SIG-M5 treated with dmso at 0.1 percent for 504 hours (cell line): ENCODE data around the gene F11R.
A peak's percentile ranks its signal among the peaks of the same experiment; 100 is the strongest.
"Not testable (repeated sequence)": the region's sequence is repeated elsewhere in the genome, so short reads cannot be mapped to it uniquely, and the experiment has no call there.

Experiments
- DNase-seq: peaks from one replicate; lab custom pipeline; 2025; ENCODE audit not compliant: unreplicated experiment; lab: John Stamatoyannopoulos, UW

The F11R gene

DNA sequence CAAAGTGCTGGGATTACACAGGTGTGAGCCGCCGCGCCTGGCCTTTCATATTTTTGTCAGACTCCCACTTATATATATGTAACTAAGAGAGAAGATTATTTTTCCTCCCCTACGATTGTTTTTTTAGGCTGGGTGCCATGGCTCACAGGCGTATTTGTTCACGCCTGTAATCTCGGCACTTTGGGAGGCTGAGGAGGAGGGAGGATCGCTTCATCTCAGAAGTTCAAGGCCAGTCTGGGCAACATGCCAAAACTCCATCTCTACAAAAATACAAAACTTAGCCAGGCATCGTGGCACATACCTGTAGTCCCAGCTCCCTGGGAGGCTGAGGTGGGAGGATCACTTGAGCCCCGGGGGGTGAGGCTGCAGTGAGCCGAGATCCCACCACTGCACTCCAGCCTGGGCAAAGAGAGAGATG is 42.4 kb downstream of the F11R start:
- no peak for DNase-seq

DNA sequence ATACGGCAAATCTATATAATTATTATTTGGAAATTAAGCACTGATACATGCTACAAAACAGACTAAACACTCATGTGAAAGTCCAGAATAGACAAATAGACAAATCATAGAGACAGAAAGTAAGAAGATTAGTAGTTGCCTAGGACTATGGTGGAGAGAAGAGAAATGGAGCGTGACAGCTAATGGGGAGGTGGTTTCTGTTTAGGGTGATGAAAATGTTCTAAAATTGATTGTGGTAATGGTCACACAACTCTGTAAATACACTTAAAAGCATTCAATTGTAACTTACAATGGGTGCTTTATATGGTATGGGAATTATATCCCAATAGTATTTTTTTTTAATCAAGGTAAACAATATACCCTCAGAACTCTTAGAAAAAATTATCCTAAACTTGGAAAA is 45.9 kb downstream of the F11R start:
- no peak for DNase-seq

DNA sequence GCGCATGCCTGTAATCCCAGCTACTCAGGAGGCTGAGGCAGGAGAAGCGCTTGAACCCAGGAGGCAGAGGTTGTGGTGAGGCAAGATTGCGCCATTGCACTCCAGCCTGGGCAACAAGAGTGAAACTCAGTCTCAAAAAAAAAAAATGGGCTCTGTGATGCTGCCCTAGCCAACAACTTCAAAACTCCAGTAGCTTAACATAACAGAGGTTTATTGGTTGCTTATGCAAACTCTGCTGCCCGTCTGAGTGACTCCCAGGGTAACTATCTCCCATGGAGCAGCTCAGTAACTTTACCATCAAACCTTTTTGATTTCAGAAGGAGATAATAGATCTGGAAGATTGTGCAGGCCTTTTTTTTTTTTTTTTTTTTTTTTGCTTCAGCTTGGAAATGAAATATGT is 47.5 kb downstream of the F11R start:
- peak; percentile 23 for DNase-seq

DNA sequence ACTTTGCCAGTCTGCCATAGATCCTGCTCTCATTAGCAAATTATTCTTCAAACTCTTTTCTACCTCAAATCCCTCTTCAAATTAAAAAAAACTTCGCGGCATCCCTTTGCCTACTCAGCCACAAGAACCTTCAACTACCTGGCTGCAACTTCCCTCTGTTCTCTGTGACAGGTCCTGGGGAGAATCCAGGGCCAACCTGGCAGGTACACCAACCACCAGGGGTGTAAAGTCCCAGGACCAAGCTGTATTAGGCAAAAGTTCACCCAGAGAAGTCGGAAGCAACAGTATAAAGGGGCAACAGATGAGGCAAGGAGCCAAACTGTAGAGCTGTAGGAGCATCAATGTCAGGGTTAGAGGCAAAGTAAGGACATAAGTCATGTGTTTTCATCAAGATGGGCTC is 48.0 kb downstream of the F11R start:
- DNase-seq: no peak

DNA sequence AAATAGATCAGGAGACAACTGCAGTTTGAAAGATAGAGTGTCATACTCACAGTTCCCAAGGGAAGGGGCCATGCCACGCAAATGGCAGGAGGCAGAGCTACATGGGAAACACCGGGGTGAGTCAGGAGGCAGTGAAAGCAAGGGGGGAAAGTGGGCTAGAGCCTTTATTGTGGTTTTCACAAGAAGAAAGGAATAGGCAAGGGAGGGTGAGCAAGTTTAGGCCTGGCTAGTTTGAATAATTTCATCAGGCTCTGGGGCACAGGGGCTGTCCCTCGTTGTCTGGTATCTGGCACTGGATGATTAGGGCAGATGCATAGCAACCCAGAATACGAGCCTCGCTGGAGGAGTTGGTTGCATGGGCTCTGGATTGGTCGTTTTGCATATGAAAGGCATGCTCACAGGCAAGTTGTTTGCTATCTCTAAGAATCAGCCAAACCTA is 49.3 kb downstream of the F11R start:
- DNase-seq: no peak

DNA sequence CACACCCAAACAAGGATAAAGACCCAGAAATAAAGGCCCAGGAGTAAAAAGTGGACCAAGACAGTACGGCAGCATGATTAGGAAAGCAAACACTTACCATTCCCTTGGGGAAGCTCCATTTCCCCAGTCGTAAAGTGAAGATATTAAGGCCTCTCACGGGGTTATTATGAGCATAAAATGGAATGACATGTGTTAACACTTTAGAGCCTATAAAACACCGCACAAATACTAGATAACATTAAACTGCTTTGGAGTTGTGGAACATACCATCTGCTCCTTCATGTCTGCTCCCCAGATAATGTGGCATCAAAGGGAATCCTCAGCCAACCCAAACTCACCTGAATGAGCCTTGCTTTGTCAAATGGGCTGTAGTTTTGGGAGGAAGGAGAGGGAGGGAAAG is 57.4 kb downstream of the F11R start:
- no peak for DNase-seq

DNA sequence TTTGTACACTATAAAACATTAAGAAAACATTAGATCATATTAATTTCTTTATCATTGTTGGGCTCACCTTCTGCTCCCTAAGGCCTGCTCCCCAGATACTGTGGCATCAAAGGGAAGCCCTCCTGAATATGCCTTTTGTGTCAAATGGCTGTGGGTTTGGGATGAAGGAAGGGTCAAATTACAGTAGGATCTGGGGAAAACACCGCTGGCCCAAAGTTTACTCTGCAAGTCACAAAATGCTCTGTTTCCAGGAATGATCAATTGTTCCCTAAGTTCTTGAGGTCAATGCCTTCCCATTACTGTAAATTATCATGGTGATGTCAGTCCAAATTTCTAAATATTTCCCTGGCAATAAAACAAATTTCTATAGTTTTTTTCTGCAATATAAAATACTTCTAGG is 59.5 kb downstream of the F11R start:
- DNase-seq: no peak

DNA sequence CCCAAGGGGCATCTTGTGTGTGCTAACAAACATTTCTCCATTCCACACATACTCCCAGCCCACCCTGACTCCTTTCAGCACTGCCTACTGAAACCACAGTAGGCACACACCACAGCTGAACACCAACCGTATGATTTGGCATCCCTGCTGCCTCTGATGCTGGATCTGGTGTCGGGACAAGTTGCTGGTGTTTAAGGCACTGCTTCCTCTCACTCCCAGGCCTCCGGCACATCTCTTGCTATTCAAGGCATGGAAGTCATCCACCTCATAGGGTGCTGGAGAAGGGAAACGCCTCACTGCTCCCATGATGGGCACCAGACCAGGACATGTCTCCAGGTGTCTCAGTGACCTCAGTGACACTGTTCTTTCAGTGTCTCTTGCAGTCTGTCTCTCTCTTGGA is 64.0 kb downstream of the F11R start:
- DNase-seq: no peak

DNA sequence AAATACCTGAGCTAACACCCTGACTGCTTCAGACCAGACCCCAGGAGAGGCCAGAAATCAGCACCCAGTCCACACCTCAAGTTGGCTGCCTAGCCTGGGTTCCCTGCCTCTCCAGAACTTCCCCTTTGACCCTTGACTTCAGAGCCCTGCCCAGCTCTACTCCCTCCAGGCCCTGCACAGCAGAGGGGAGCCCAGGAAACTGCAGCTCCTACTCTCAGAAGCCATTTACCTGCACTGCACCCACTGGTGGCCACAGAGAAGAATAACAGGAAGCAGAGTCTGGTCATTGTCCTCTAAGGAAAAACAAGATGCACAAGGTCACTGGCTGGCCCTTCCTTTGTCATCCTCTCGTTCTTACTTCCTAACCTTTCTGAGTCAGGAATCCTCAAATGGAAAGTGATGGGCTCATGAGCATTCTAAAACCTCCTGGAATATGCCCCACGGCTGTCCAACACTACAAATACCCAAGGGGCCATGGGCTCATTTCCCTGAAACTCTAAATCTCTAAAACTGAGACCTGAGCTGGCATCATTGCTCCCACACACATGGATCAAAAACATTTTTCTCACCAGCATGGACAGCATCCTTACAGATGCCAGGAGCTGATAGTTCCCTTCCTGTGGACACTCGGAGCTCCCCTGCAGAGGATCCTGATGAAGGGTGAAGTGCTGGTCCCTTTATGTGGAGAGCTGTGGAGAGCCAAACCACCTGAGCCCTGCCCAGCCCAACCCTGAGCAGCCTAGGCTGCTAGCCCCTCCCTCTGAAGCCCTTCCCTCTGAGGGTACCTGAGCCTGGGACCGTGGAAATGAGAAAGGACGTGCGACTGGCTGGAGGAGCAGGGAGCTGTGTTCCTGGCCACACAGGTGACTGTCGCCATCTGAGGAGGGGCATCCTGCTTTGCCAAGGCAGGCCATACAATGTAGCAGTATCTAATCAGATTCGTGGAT is 66.5 kb downstream of the F11R start, which contains the start of gene ITLN2:
ITLN2 (minus strand) TSS at position 652 of the 947 bp plus-strand sequence; CDS start at position 584, 68 bp downstream.
- DNase-seq: peak; percentile 69

DNA sequence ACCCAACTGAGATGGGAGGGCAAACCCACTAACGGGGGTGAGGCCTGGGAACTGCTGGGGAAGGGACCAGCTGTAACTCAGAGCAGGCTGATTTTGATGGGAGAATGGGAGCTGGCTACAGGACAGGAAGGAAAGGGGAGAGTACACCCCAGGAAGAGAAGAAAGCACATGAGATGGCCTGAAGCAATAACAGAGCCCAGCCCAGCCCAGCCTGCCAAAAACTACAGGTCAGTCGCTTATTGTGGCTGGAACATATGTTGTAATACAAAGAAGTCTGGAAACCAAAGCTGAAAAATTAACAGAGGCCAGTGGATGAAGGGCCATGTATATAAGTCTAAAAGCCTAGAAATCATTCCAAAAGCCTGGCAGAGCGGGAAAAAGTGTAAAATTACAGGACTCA is 67.9 kb downstream of the F11R start:
- DNase-seq: no peak

DNA sequence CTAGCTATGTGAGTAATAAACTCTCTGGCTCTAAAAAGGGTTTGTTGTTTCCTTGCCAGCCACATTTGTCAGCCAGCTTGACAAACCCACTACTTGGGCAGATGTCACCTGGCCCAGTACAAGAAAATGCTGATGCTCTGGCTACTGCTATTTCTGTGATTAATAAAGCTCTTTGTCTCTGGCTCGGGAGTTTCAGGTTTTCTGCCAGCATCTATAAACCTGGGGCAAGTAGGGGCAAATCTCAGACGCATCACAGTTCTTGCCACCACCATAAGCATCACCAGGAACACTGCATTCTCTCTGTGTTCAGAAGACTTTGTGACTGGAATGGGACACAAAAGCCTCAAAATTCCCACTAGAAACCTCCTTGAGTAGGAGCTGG is 68.8 kb downstream of the F11R start:
- DNase-seq: no peak

DNA sequence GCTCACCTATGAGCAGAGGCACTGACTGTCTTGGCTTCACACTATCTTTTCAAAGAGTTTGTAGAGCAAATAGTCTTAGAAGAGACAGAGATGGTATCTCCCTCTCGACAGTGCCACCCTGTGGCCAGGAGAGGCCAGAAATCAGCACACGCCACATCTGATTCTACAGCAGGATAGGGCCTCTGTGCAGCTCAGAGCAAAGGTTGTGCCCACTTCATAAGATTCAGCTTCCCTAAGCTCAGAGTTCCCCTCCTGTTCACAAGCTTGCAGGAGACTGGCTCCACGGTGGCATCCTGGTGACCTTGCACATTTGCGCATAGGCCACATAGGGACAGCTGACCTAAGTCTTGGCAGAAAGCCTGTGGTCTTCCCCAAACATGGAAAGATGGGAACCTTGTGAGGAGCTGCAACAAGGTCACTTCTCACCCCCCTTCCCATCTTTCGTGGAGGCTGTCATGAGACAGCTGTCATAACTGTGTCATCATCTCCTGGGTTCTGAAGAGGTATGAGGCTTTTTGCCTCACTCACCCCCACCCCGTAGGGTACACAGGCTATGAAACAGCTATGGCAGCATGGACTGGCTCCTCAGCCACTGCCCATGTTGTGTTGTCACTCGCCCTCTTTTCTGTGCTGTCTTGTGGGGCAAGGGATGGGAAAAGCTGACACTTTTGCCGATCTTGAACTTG is 69.4 kb downstream of the F11R start:
- DNase-seq: peak; percentile 71

DNA sequence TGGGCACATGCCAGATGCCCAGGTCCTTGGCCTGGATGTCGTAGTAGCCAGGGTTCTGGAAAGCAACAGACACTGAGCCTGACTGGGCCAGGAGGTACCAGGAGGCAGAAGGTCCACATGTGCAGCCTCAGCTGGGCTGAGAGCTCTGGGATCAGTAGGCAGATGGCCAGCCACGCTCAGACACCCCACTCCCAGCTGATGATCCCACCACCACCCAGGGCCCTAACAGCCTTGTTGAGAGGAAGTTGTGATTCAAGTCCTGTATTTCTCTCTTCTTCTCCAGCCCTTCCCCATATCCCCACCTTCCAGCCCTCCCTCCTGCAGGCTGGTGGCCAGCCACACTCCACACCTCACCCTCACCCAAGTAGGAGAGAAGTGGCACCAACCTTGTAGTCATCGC is 70.3 kb downstream of the F11R start:
- no peak for DNase-seq

DNA sequence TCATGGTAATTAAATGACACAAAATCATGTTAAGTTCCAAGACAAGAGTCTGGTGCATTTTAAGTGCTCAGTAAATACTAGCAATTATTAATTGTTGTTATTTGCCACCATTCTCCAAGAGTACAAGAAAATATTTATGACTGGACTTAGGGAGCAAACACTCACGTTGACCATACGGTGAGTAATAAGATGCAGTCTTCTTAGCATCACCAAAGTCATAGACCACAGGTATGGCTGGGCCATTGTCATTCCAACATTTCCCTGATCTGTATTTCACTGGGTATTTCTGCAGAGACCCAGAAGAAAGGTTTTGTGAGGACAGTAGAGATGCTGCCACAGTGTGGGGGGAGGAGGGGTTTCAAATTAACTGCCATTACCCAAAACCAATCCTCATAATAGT is 71.1 kb downstream of the F11R start:
- no peak for DNase-seq

DNA sequence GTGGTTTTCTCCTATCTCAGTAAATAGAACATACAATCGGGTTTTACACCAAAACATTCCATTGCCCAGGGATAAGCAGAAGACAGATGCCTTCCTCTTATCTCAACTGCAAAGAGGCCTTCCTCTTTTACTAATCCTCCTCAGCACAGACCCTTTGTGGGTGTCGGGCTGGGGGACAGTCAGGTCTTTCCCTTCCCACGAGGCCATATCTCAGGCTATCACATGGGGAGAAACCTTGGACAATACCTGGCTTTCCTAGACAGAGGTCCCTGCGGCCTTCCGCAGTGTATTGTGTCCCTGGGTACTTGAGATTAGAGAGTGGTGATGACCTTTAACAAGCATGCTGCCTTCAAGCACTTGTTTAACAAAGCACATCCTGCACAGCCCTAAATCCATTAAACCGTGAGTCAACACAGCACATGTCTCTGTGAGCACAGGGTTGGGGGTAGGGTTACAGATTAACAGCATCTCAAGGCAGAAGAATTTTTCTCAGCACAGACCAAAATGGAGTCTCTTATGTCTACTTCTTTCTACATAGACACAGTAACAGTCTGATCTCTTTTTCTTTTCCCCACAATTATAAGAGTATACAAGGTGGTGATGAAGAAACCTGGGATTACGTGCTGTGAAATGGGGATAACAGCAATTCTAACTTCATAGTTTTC is 71.6 kb downstream of the F11R start:
- DNase-seq: not testable (repeated sequence)

DNA sequence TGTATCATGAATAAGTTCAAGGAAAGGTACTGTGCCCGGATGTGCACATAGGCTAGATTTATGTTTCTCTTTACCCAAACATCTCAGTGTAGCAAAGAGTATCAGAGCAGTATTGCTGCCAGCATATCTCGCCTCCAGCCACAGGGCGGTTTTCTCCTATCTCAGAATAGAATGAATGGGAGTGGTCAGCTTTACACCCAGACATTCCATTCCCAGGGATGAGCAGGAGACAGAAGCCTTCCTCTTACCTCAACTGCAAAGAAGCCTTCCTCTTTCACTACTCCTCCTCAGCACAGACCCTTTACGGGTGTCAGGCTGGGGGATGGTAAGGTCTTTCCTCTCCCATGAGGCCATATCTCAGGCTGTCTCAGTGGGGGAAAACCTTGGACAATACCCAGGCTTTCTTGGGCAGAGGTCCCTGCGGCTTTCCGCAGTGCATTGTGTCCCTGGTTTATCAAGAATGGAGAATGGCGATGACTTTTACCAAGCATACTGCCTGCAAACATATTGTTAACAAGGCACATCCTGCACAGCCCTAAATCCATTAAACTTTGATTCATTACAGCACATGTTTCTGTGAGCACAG is 73.7 kb downstream of the F11R start:
- DNase-seq: not testable (repeated sequence)

DNA sequence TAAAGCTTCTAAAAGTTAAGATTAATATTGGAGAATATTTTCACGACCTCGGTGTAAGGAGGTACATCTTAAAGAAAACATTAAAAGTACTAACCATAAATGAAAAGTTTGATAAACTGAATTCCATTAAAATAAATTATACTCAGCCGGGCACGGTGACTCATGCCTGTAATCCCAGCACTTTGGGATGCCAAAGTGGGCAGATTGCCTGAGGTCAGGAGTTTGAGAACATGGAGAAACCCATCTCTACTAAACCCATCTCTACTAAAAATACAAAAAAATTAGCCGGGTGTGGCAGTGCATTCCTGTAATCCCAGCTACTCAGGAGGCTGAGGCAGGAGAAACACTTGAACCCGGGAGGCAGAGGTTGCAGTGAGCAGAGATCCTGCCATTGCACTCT is 75.1 kb downstream of the F11R start:
- not testable (repeated sequence) for DNase-seq
